A673 (cell line): ENCODE data around the gene PTPN18. TPM values are rescaled to one million over a fixed set of nuclear protein-coding genes. Genes with fewer than 3 reads are reported as not detected.
"Not testable (repeated sequence)": the region's sequence is repeated elsewhere in the genome, so short reads cannot be mapped to it uniquely, and the experiment has no call there.

Experiments used
- BruUV-seq: library from RNA; stranded (reverse); fragments of 400-500 nt; replicated peaks from 2 replicates; lab custom pipeline; 2021; lab: Mats Ljungman, UMichigan
- CTCF ChIA-PET: fragments of 300-600 bp; sonication (Branson Sonifier 250); formaldehyde crosslinking; loops from one replicate; lab custom pipeline; 2022; ENCODE audit warnings: antibody characterized with exemption; lab: Charles Lee
- POLR2A ChIA-PET: fragments of 300-600 bp; sonication (Branson Sonifier 250); formaldehyde crosslinking; loops from one replicate; lab custom pipeline; 2022; ENCODE audit warnings: antibody characterized with exemption; ENCODE audit not compliant: low non-redundant PET; lab: Charles Lee
- DNase-seq: peaks from one replicate; pipeline ENCODE4 v3.0.0-alpha.2; 2015; ENCODE audit warnings: low spot score
- H3K27ac ChIP-seq: fragments of 200-600 bp; sonication (generic); 2 replicates; pipeline ENCODE4 v1.5.1; 2016; ENCODE audit warnings: mixed run types, low read depth, mild to moderate bottlenecking, mixed read lengths, antibody characterized with exemption, low read length; ENCODE audit not compliant: poor library complexity, severe bottlenecking
- H3K27me3 ChIP-seq: fragments of 200-600 bp; sonication (generic); replicated peaks from 2 replicates; pipeline ENCODE4 v1.6.1; 2017; ENCODE audit warnings: mixed run types, low read depth, mild to moderate bottlenecking, mixed read lengths, antibody characterized with exemption, low read length; ENCODE audit not compliant: insufficient read depth, poor library complexity
- H3K36me3 ChIP-seq: fragments of 200-600 bp; sonication (generic); 2 replicates; pipeline ENCODE4 v1.6.1; 2016; ENCODE audit warnings: mixed run types, mild to moderate bottlenecking, mixed read lengths, antibody characterized with exemption, low read length; ENCODE audit not compliant: insufficient read depth, poor library complexity, severe bottlenecking
- H3K4me1 ChIP-seq: fragments of 200-600 bp; sonication (generic); 2 replicates; pipeline ENCODE4 v1.6.1; 2017; ENCODE audit warnings: mixed run types, mild to moderate bottlenecking, mixed read lengths, antibody characterized with exemption, low read length; ENCODE audit not compliant: insufficient read depth, poor library complexity, severe bottlenecking
- H3K4me3 ChIP-seq: fragments of 200-600 bp; sonication (generic); 2 replicates; pipeline ENCODE4 v1.5.1; 2016; ENCODE audit warnings: low read depth, mixed run types, mild to moderate bottlenecking, mixed read lengths, low read length; ENCODE audit not compliant: poor library complexity, severe bottlenecking
- H3K9me3 ChIP-seq: fragments of 200-600 bp; sonication (generic); 2 replicates; pipeline ENCODE4 v1.6.1; 2016; ENCODE audit warnings: mixed run types, low read depth, mild to moderate bottlenecking, mixed read lengths, antibody characterized with exemption, low read length; ENCODE audit not compliant: poor library complexity, severe bottlenecking
- CTCF ChIP-seq: fragments of 300-800, 200-600 bp; sonication (generic); conservative IDR thresholded peaks from 2 replicates; pipeline ENCODE4 v1.5.1; 2017; ENCODE audit warnings: low read depth, mild to moderate bottlenecking, antibody characterized with exemption, low read length, moderate library complexity, mixed read lengths
- EZH2 ChIP-seq: fragments of 200-600 bp; sonication (generic); IDR thresholded peaks from 2 replicates; pipeline ENCODE4 v1.6.1; 2017; ENCODE audit warnings: borderline replicate concordance, low read depth, mild to moderate bottlenecking, mixed read lengths, antibody characterized with exemption, low read length; ENCODE audit not compliant: poor library complexity, severe bottlenecking
- intact Hi-C: fragments of 100-400 bp; cut with micrococcal nuclease; formaldehyde crosslinking; loops from one replicate; pipeline ENCODE4 v1.10.0; 2022; ENCODE audit not compliant: unreplicated experiment
- total RNA-seq: library from RNA; stranded (reverse); gene quantifications from 2 replicates; pipeline ENCODE4 v1.2.3, GENCODE V29; 2021

PTPN18 gene
- total RNA-seq, 1 experiment from 2014 or later = 3.2 TPM

GRCh38 chr2:130328710-130329109 lies 27.1 kb upstream of the PTPN18 start:
- intact Hi-C loops = no loop called here
- H3K4me1 ChIP-seq = no peaks in the 10 kb centered on the region
- TF ChIP-seq CTCF (no peak), EZH2 (no peak)
- DNase-seq = no peak
- CTCF ChIA-PET = no interaction called here
- no peak overlapping the region for H3K4me3 ChIP-seq
- H3K27ac ChIP-seq = no peak overlapping the region
- no peaks in the 10 kb centered on the region for H3K36me3 ChIP-seq
- no peaks in the 10 kb centered on the region for H3K9me3 ChIP-seq
- BruUV-seq = no TSS peak
- H3K27me3 ChIP-seq = peaks cover 76% of the 10 kb centered on the region
- POLR2A ChIA-PET = no interaction called here

GRCh38 chr2:130332271-130333073 lies 23.4 kb upstream of the PTPN18 start:
- intact Hi-C loops = loop anchor here (1.0 kb wide), 2 partner anchors 151 to 396 kb away; partner anchors contain the start of gene SMPD4
- no peak overlapping the region for H3K27ac ChIP-seq
- peak overlapping the region; percentile 35 for H3K4me3 ChIP-seq
- peaks cover 42% of the 10 kb centered on the region for H3K27me3 ChIP-seq
- H3K36me3 ChIP-seq = no peaks in the 10 kb centered on the region
- CTCF ChIA-PET = interaction anchor here (1.0 kb wide), 2 partner anchors 9 to 396 kb away, joined by 4 to 5 read pairs; a partner anchor contains a TSS
- POLR2A ChIA-PET = interaction anchor here (0.7 kb wide), 1 partner anchor 176 kb away, joined by 3 read pairs; no protein-coding TSS in a partner anchor
- peak; percentile 83 for DNase-seq
- H3K4me1 ChIP-seq = no peaks in the 10 kb centered on the region
- H3K9me3 ChIP-seq = no peaks in the 10 kb centered on the region
- TF ChIP-seq EZH2 (no peak), CTCF (peak; percentile 95)
- BruUV-seq = no TSS peak

DNA sequence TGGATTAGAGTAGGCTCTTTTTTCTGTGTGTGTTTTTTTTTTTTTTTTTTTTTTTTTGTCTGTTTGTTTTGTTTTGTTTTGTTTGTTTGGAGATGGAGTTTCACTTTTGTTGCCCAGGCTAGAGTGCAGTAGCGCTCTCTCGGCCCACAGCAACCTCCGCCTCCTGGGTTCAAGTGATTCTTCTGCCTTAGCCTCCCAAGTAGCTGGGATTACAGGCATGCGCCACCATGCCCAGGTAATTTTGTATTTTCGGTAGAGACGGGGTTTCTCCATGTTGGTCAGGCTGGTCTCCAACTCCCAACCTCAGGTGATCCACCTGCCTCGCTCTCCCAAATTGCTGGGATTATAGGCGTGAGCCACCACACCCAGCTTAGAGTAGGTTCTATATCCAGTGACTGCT lies 22.6 kb upstream of the PTPN18 start:
- H3K27ac ChIP-seq, POLR2A ChIA-PET, BruUV-seq, H3K4me3 ChIP-seq, H3K9me3 ChIP-seq, H3K36me3 ChIP-seq, intact Hi-C loops, H3K4me1 ChIP-seq, DNase-seq: not testable (repeated sequence)
- CTCF ChIA-PET = interaction anchor here (1.0 to 1.2 kb wide), 2 partner anchors 8 to 152 kb away, joined by 4 read pairs; partner anchors contain the start of gene SMPD4
- H3K27me3 ChIP-seq = peaks cover 35% of the 10 kb centered on the region

- Histone ChIP-seq H3K36me3 (no peaks in the 10 kb centered on the region), H3K27me3 (peaks cover 27% of the 10 kb centered on the region), H3K27ac (no peak overlapping the region), H3K4me1 (no peaks in the 10 kb centered on the region), H3K9me3 (no peaks in the 10 kb centered on the region), H3K4me3 (no peak overlapping the region)
- no peak for DNase-seq
- no peak for TF ChIP-seq EZH2
- no peak for TF ChIP-seq CTCF
- ChIA-PET CTCF (interaction anchor here (1.2 kb wide), 1 partner anchor 153 kb away, joined by 4 read pairs; the partner anchor contains the start of gene SMPD4), POLR2A (no interaction called here)
- BruUV-seq = no TSS peak
- intact Hi-C loops = no loop called here
Observed at GRCh38 chr2:130334026-130334425, 21.8 kb upstream of the PTPN18 start.
